Caco-2 (cell line): ENCODE data around the gene STK33. TPM values are rescaled to one million over a fixed set of nuclear protein-coding genes. Genes with fewer than 3 reads are reported as not detected.

ENCODE experiments used
- BruUV-seq: library from RNA; stranded (reverse); fragments of 400-500 nt; replicated peaks from 2 replicates; lab custom pipeline; 2021; lab: Mats Ljungman, UMichigan
- CTCF ChIA-PET: fragments of 300-600 bp; sonication (Branson Sonifier 250); formaldehyde crosslinking; loops from one replicate; lab custom pipeline; 2022; ENCODE audit warnings: antibody characterized with exemption; lab: Charles Lee
- POLR2A ChIA-PET: fragments of 300-600 bp; sonication (Branson Sonifier 250); formaldehyde crosslinking; loops from one replicate; lab custom pipeline; 2022; ENCODE audit warnings: antibody characterized with exemption; lab: Charles Lee
- DNase-seq, 2 experiments: peaks; one replicate each; pipeline versions ENCODE4 v3.0.0 to v3.0.0-alpha.2; 2020 to 2022
- H3K27me3 ChIP-seq: replicated peaks from 2 replicates; pipeline ENCODE4 v1.6.0; 2011; ENCODE audit warnings: low read length; ENCODE audit not compliant: control insufficient read depth, insufficient read depth
- H3K36me3 ChIP-seq: 2 replicates; pipeline ENCODE4 v1.5.1; 2011; ENCODE audit warnings: low read length; ENCODE audit not compliant: control insufficient read depth, insufficient read depth
- H3K4me1 ChIP-seq: fragments of 250-450 bp; sonication (Bioruptor Pico); 2 replicates; pipeline ENCODE4 v1.5.1; 2020; ENCODE audit warnings: mild to moderate bottlenecking
- H3K4me3 ChIP-seq: 2 replicates; pipeline ENCODE4 v1.5.1; 2011; ENCODE audit warnings: low read depth, mild to moderate bottlenecking, control low read depth, low read length
- H3K9me3 ChIP-seq: fragments of 250-450 bp; sonication (Bioruptor Pico); 2 replicates; pipeline ENCODE4 v1.5.1; 2020; ENCODE audit warnings: mild to moderate bottlenecking, moderate library complexity
- H3K27ac Mint-ChIP-seq: one replicate; pipeline ENCODE4 v1.8.0; 2022; ENCODE audit warnings: mixed read lengths; ENCODE audit not compliant: unreplicated experiment
- H3K27me3 Mint-ChIP-seq: one replicate; pipeline ENCODE4 v1.8.0; 2022; ENCODE audit warnings: mixed read lengths; ENCODE audit not compliant: insufficient read depth, unreplicated experiment
- H3K36me3 Mint-ChIP-seq: one replicate; pipeline ENCODE4 v1.8.0; 2022; ENCODE audit warnings: mild to moderate bottlenecking, mixed read lengths; ENCODE audit not compliant: insufficient read depth, unreplicated experiment
- H3K4me1 Mint-ChIP-seq: one replicate; pipeline ENCODE4 v1.8.0; 2022; ENCODE audit warnings: low read depth, mixed read lengths; ENCODE audit not compliant: unreplicated experiment
- H3K4me3 Mint-ChIP-seq: one replicate; pipeline ENCODE4 v1.8.0; 2022; ENCODE audit warnings: mild to moderate bottlenecking, moderate library complexity, mixed read lengths; ENCODE audit not compliant: unreplicated experiment
- H3K9me3 Mint-ChIP-seq: one replicate; pipeline ENCODE4 v1.8.0; 2022; ENCODE audit warnings: mixed read lengths; ENCODE audit not compliant: unreplicated experiment
- CTCF ChIP-seq, 2 experiments: fragments of 200-600 bp in 1 of 2; IDR thresholded peaks; 1 replicate in 1 of 2; 2 replicates in 1 of 2; pipeline versions ENCODE4 v1.5.1 to v1.8.0; 2011 to 2022; ENCODE audit warnings: antibody characterized with exemption in 1 of 2, control low read depth in 1 of 2, inconsistent platforms in 1 of 2, low read depth in 1 of 2, low read length in 1 of 2, mild to moderate bottlenecking in 1 of 2, moderate library complexity in 1 of 2; ENCODE audit not compliant: insufficient read depth in 1 of 2, severe bottlenecking in 1 of 2, unreplicated experiment in 1 of 2
- intact Hi-C: fragments of 100-400 bp; cut with micrococcal nuclease; formaldehyde crosslinking; loops from one replicate; pipeline ENCODE4 v1.10.0; 2022; ENCODE audit not compliant: unreplicated experiment
- total RNA-seq: library from RNA; stranded (reverse); gene quantifications from 2 replicates; pipeline ENCODE4 v1.2.3, GENCODE V29; 2022

STK33 gene
- total RNA-seq, 1 experiment from 2014 or later = 0.98 TPM

- H3K4me1 ChIP-seq = no peaks in the 10 kb centered on the region
- H3K4me3 ChIP-seq = no peak overlapping the region
- ChIA-PET POLR2A (no interaction called here), CTCF (no interaction called here)
- H3K36me3 Mint-ChIP-seq = no peaks in the 10 kb centered on the region
- H3K9me3 Mint-ChIP-seq = peaks cover 12% of the 10 kb centered on the region
- no peaks in the 10 kb centered on the region for H3K27me3 ChIP-seq
- H3K4me1 Mint-ChIP-seq = no peaks in the 10 kb centered on the region
- H3K36me3 ChIP-seq = no peaks in the 10 kb centered on the region
- DNase-seq = no peak
- peaks cover 17% of the 10 kb centered on the region for H3K27me3 Mint-ChIP-seq
- H3K9me3 ChIP-seq = no peaks in the 10 kb centered on the region; the same call in 1 of the 2 replicates
- intact Hi-C loops = no loop called here
- TF ChIP-seq CTCF (IDR thresholded peaks at IDR 0.05; ENCODE audit: insufficient read depth in 1 of 2, low read depth in 1 of 2, low read length in 1 of 2, severe bottlenecking in 1 of 2, unreplicated experiment in 1 of 2) = no peak
- H3K27ac Mint-ChIP-seq = no peak overlapping the region
- no peak overlapping the region for H3K4me3 Mint-ChIP-seq
- no TSS peak for BruUV-seq
Observed at GRCh38 chr11:8512547-8512946, 81.5 kb downstream of the STK33 start.

DNA sequence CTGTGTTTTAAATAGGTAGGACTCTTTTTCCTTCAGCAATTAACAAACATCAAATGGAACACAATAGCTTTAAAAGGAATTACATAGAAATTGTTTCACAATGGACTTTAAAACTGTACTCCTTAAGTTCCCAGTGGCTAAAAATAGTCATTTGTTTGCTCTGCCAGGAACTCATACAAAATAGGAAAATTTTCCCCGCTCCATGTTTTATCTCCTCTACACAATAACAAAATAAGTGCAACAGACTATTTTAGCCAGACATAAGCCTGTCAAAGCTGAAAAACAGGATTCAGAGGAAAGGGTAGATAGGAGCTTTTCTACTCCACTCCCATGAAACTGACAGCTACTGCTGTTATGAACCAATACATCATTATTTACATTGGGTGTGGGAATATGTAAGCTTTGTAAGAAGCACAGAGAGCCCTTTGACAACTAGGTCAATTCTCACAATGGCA is 90.1 kb downstream of the STK33 start:
- no peaks in the 10 kb centered on the region for H3K27me3 ChIP-seq
- peaks cover 12% of the 10 kb centered on the region for H3K27me3 Mint-ChIP-seq
- H3K9me3 Mint-ChIP-seq = no peaks in the 10 kb centered on the region

DNA sequence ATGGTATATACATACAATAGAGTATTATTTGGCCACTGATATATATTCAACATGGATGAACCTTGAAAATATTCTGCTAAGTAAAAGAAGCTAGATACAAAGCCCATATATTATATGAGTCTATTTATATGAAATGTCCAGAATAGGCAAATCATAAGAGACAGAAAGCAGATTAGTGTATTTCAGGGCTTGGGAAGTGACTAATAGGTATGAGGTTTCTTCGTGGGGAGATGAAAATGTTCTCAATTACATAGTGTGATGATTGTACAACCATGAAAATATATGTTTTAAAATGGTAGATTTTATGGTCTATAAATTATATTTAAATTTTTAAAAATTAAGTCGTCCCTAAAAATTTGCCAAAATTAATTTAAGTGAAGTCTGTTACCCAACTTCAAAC is 92.2 kb downstream of the STK33 start:
- H3K36me3 Mint-ChIP-seq = no peaks in the 10 kb centered on the region
- no peak overlapping the region for H3K4me3 Mint-ChIP-seq
- no peaks in the 10 kb centered on the region for H3K4me1 ChIP-seq
- H3K27me3 Mint-ChIP-seq = peaks cover 9% of the 10 kb centered on the region
- no peaks in the 10 kb centered on the region for H3K27me3 ChIP-seq
- H3K27ac Mint-ChIP-seq = no peak overlapping the region
- H3K9me3 Mint-ChIP-seq = no peaks in the 10 kb centered on the region
- BruUV-seq = no TSS peak
- POLR2A ChIA-PET = no interaction called here
- H3K4me1 Mint-ChIP-seq = no peaks in the 10 kb centered on the region
- no peak for DNase-seq
- intact Hi-C loops = no loop called here
- CTCF ChIA-PET = no interaction called here
- no peaks in the 10 kb centered on the region for H3K36me3 ChIP-seq
- H3K4me3 ChIP-seq = no peak overlapping the region
- no peak for TF ChIP-seq CTCF (IDR thresholded peaks at IDR 0.05; ENCODE audit: insufficient read depth in 1 of 2, low read depth in 1 of 2, low read length in 1 of 2, severe bottlenecking in 1 of 2, unreplicated experiment in 1 of 2)
- H3K9me3 ChIP-seq = 0 out of 2 replicates have a peak, but pooled peaks cover 3% of the 10 kb centered on the region

More for the DNA sequence above, 90.1 kb downstream of the STK33 start:
- ChIA-PET POLR2A (no interaction called here), CTCF (interaction anchor here (0.7 kb wide), 1 partner anchor 18 kb away, joined by 3 read pairs; no protein-coding TSS in a partner anchor)
- no peak overlapping the region for H3K27ac Mint-ChIP-seq
- Histone ChIP-seq H3K9me3 (0 out of 2 replicates have a peak, but pooled peaks cover 3% of the 10 kb centered on the region), H3K4me1 (no peaks in the 10 kb centered on the region), H3K4me3 (no peak overlapping the region), H3K36me3 (no peaks in the 10 kb centered on the region)
- TF ChIP-seq CTCF (IDR thresholded peaks at IDR 0.05; ENCODE audit: insufficient read depth in 1 of 2, low read depth in 1 of 2, low read length in 1 of 2, severe bottlenecking in 1 of 2, unreplicated experiment in 1 of 2) = no peak
- intact Hi-C loops = no loop called here
- H3K4me3 Mint-ChIP-seq = no peak overlapping the region
- H3K4me1 Mint-ChIP-seq = no peaks in the 10 kb centered on the region
- no peak for DNase-seq
- H3K36me3 Mint-ChIP-seq = no peaks in the 10 kb centered on the region
- no TSS peak for BruUV-seq
